Dendritic cell treated with granulocyte-macrophage colony-stimulating factor and Interleukin-4, amounts not matched to agents 40 ng/mL and 50 ng/mL, for 4 days (primary cell): ENCODE results near the gene ANKRD42.

Experiments
- H3K27ac Mint-ChIP-seq: one replicate; pipeline ENCODE4 v1.8.0; 2022; ENCODE audit warnings: mild to moderate bottlenecking, mixed read lengths
- H3K27me3 Mint-ChIP-seq: one replicate; pipeline ENCODE4 v1.8.0; 2022; ENCODE audit warnings: mild to moderate bottlenecking, mixed read lengths
- H3K36me3 Mint-ChIP-seq: one replicate; pipeline ENCODE4 v1.8.0; 2022; ENCODE audit warnings: low read depth, mixed read lengths
- H3K4me1 Mint-ChIP-seq: one replicate; pipeline ENCODE4 v1.8.0; 2022; ENCODE audit warnings: low read depth, mixed read lengths
- H3K4me3 Mint-ChIP-seq: one replicate; pipeline ENCODE4 v1.8.0; 2022; ENCODE audit warnings: mild to moderate bottlenecking, moderate library complexity, mixed read lengths
- H3K9me3 Mint-ChIP-seq: one replicate; pipeline ENCODE4 v1.8.0; 2022; ENCODE audit warnings: mixed read lengths
- intact Hi-C: fragments of 100-400 bp; cut with micrococcal nuclease; formaldehyde crosslinking; loops from one replicate; pipeline ENCODE4 v1.15.0; 2022

The ANKRD42 gene

DNA sequence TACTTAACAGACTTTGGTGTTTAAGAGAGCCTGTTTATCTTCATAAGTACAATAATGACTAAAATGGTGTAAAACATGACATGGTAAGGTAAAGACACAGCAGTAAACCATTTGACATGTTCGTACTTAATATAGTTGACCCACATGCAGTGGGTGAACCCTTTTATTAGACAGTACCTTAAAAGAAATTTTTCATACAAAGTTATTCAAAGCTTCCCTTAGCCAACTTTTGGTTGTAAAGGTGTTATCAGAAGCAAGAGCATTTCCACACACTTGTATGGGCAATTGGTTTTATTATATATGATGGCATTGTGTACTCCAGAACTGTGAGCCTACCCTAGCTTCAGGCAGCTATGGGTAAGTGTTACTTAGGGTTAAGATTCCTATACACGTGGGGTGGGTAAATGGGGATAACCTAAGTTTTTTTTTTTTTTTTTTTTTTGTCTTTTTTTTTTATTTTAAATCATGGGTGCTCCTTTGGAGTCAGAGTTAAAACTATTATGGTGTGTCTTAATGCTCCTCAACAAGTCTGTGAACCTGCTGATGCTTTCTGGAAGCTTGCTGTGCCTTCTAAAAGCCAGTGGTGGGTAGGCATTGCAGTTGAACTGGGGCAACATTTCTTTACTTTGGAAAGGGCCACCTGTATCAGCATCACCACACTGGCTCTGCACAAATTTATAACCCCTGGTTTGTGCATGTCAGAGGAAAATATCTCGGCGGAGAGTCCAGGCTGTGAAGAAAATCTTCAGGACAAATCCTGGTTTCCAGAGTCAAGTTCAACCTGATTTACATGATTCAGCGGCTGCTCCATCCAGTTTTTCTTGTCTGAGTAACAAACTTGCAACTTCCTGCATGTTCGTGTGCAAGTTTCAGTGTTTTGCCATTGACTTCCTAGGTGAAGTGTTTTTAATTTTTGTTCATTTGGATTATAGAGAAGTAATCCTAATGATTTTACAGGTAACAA, 33.3 kb upstream of the ANKRD42 start:
- H3K4me1 Mint-ChIP-seq = peaks cover 32% of the 10 kb centered on the region
- peak overlapping the region; percentile 86 for H3K4me3 Mint-ChIP-seq
- peaks cover 70% of the 10 kb centered on the region for H3K36me3 Mint-ChIP-seq

DNA sequence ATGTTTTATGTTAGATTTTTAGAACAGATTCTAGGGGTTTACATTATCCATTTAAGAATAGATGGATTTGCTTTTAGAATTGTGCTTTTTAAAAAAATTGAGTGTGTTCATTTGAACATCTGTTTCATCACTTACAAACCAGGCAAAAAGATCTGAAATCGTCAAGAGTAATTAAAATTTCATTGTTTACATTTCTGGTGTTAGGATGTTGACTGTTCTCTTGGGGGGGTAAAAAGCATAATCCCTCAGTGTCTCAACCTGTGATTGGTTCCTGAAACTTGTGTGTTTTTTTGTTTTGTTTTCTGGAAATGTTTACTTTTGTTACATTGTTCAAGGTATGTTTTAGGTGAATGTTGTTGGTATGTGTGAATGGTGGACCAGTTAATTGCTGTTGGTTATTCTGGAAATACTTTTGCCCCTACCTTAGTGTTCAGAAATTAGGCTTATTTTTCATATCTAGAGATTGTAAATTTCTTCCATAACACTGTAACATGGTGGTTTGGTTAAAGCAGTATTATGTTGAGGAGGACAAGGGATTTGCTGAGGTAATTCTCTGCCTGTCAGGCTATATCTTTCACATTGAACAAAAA, 31.8 kb upstream of the ANKRD42 start:
- no peaks in the 10 kb centered on the region for H3K9me3 Mint-ChIP-seq
- peak overlapping the region; percentile 17 for H3K4me3 Mint-ChIP-seq
- H3K4me1 Mint-ChIP-seq = peaks cover 40% of the 10 kb centered on the region
- no peaks in the 10 kb centered on the region for H3K27me3 Mint-ChIP-seq
- peaks cover 84% of the 10 kb centered on the region for H3K36me3 Mint-ChIP-seq
- no peak overlapping the region for H3K27ac Mint-ChIP-seq
- intact Hi-C loops = loop anchor here (10.0 kb wide), 1 partner anchor 123 kb away; the partner anchor contains the start of gene CCDC90B

More for the DNA sequence above, 33.3 kb upstream of the ANKRD42 start:
- Mint-ChIP-seq H3K27ac (peak overlapping the region; percentile 75), H3K9me3 (no peaks in the 10 kb centered on the region), H3K27me3 (no peaks in the 10 kb centered on the region)
- intact Hi-C loops = loop anchor here (10.0 kb wide), 1 partner anchor 125 kb away; the partner anchor contains the start of gene CCDC90B

DNA sequence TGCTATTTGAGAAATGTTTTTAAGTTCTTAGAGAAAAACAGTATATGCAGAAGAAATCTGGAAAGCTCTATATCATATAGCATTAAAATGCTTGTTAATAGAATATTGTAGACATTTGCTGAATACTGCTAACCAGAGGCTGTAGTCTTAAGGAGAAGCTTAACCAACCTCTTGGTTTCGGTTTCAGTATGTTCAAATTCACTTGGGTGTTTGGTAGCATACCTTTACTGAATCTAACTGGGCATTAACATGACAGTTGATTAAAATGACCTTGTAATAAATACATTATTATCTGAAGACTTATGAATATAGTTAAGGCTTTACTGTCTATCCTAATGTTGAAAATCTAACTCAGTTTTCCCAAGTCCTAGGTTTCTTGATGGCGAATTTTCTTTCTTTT, 31.1 kb upstream of the ANKRD42 start:
- Mint-ChIP-seq H3K27ac (no peak overlapping the region), H3K36me3 (peaks cover 84% of the 10 kb centered on the region), H3K4me1 (peaks cover 41% of the 10 kb centered on the region), H3K9me3 (no peaks in the 10 kb centered on the region), H3K27me3 (no peaks in the 10 kb centered on the region), H3K4me3 (no peak overlapping the region)
- intact Hi-C loops = loop anchor here (10.0 kb wide), 1 partner anchor 122 kb away; the partner anchor contains the start of gene CCDC90B

DNA sequence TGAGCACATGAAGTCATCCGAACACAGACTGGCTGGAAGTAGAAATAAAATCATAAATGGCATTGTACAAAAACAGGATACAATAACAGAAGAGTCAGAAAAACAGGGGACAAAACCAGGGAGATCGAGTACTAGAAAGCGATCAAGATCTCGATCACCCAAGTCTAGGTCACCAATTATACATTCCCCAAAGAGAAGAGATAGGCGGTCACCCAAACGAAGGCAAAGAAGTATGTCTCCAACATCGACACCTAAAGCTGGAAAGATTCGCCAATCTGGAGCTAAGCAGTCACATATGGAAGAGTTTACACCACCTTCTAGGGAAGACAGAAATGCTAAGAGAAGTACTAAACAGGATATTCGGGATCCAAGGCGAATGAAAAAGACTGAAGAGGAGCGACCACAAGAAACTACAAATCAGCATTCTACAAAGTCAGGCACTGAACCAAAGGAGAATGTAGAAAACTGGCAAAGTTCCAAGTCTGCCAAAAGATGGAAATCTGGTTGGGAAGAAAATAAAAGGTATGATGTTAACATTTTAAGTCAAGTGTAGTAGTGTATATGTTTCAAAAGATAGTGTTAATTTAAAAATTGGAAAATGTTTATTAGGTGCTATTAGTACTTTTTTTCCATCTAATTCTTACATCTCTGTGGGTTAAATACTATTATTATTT, 27.2 kb upstream of the ANKRD42 start:
- Mint-ChIP-seq H3K27me3 (no peaks in the 10 kb centered on the region), H3K9me3 (no peaks in the 10 kb centered on the region), H3K27ac (no peak overlapping the region), H3K4me1 (peaks cover 59% of the 10 kb centered on the region), H3K4me3 (no peak overlapping the region), H3K36me3 (peaks cover 84% of the 10 kb centered on the region)
- intact Hi-C loops = loop anchor here (10.0 kb wide), 1 partner anchor 118 kb away; the partner anchor contains the start of gene CCDC90B

DNA sequence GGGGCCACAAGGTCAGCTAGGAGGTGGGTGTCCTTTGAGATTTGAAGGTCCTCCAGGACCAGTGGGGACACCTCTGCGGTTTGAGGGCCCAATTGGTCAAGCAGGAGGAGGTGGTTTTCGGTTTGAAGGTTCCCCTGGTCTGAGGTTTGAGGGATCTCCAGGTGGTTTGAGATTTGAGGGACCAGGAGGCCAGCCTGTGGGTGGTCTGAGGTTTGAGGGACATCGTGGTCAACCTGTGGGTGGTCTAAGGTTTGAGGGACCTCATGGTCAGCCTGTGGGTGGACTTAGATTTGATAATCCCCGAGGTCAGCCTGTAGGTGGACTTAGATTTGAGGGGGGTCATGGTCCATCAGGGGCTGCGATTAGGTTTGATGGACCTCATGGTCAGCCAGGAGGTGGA, 24.8 kb upstream of the ANKRD42 start:
- no peak overlapping the region for H3K27ac Mint-ChIP-seq
- H3K27me3 Mint-ChIP-seq = no peaks in the 10 kb centered on the region
- intact Hi-C loops = loop anchor here (10.0 kb wide), 1 partner anchor 116 kb away; the partner anchor contains the start of gene CCDC90B
- H3K9me3 Mint-ChIP-seq = no peaks in the 10 kb centered on the region
- peaks cover 65% of the 10 kb centered on the region for H3K4me1 Mint-ChIP-seq
- H3K4me3 Mint-ChIP-seq = no peak overlapping the region
- H3K36me3 Mint-ChIP-seq = peaks cover 96% of the 10 kb centered on the region

DNA sequence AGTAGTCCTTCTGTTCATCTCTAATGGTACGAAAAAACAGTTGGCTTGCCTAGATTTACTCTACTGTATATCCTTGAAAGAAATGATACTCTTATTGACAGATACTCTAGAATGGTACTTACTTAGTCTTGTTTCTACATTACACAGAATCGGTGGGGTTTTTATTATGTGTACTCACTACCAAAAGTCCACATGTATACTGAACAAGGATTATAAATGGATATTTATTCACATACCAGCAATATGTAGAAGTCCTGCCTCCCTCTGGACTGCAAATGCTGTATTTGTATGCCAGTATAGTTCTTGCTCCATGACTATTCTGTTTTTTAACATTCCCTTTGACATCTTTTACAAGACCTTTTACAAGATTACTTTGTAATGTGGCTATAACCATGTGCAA, 22.6 kb upstream of the ANKRD42 start:
- H3K4me1 Mint-ChIP-seq = peaks cover 67% of the 10 kb centered on the region
- H3K27ac Mint-ChIP-seq = no peak overlapping the region
- H3K36me3 Mint-ChIP-seq = peaks cover 91% of the 10 kb centered on the region
- no peaks in the 10 kb centered on the region for H3K9me3 Mint-ChIP-seq
- intact Hi-C loops = loop anchor here (5.0 kb wide), 1 partner anchor 264 kb away; no protein-coding TSS in a partner anchor
- H3K27me3 Mint-ChIP-seq = no peaks in the 10 kb centered on the region
- H3K4me3 Mint-ChIP-seq = peak overlapping the region; percentile 4

DNA sequence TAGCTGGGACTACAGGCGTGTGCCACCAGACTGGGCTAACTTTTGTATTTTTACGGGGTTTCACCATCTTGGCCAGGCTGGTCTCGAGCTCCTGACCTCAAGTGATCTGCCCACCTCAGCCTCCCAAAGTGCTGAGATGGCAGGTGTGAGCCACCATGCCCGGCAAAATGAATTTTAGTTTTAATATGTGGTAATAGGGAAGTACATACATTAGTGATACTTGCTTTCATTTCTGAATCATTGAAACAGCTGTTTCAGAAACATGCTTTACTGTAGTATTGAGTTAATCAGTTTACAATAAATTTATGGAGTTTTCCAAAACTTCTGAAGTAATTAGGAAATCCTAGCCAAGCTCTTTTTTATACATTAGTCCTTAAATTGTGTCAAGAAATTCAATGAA, 21.0 kb upstream of the ANKRD42 start:
- H3K9me3 Mint-ChIP-seq = no peaks in the 10 kb centered on the region
- H3K36me3 Mint-ChIP-seq = peaks cover 90% of the 10 kb centered on the region
- H3K4me1 Mint-ChIP-seq = peaks cover 58% of the 10 kb centered on the region
- intact Hi-C loops = loop anchor here (5.0 kb wide), 1 partner anchor 265 kb away; no protein-coding TSS in a partner anchor
- no peak overlapping the region for H3K4me3 Mint-ChIP-seq
- H3K27me3 Mint-ChIP-seq = no peaks in the 10 kb centered on the region
- no peak overlapping the region for H3K27ac Mint-ChIP-seq

DNA sequence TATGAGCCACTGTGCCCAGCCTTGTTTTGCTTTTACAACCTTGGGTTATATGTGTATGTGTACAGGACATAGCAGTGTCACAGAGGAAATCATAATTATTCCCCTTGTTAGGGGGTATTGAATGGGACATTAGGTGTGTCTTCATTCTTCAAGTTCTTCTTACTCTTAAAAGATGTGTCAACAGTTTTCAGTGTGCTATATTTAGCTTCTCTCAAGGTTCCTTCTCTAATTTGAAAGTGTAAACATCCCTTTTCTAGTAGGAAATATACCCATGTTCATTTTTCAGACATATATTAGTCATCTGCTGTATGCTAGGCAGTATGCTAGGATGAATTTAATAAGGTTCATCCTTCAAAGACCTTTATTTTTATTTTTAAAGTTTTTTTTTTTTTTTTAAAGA, 19.5 kb upstream of the ANKRD42 start:
- H3K36me3 Mint-ChIP-seq = peaks cover 90% of the 10 kb centered on the region
- peaks cover 46% of the 10 kb centered on the region for H3K4me1 Mint-ChIP-seq
- H3K4me3 Mint-ChIP-seq = no peak overlapping the region
- H3K27me3 Mint-ChIP-seq = no peaks in the 10 kb centered on the region
- H3K9me3 Mint-ChIP-seq = no peaks in the 10 kb centered on the region
- no peak overlapping the region for H3K27ac Mint-ChIP-seq
- intact Hi-C loops = loop anchor here (5.0 kb wide), 1 partner anchor 267 kb away; no protein-coding TSS in a partner anchor

DNA sequence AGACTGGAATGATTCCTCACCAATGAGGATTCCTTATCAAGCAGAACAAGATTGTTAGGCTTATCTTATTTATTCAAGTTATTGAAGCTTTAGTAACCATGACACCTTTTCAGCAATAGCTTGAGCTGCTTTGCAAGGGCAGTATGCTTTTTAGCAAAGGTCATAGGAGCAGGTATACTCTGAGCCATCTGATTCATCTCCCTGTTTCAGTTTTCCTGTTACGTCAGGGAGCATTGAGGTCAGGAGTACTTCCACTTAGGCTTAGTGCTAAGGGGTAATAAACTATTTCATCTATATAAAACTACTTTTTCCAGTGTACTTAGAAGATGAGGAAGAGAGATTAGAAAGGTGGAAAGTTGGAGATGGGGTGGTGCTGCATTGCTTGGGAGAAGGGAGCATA, 17.7 kb upstream of the ANKRD42 start:
- Mint-ChIP-seq H3K4me3 (no peak overlapping the region), H3K9me3 (no peaks in the 10 kb centered on the region), H3K27me3 (no peaks in the 10 kb centered on the region), H3K36me3 (peaks cover 90% of the 10 kb centered on the region), H3K4me1 (peaks cover 28% of the 10 kb centered on the region), H3K27ac (no peak overlapping the region)
- intact Hi-C loops = no loop called here

DNA sequence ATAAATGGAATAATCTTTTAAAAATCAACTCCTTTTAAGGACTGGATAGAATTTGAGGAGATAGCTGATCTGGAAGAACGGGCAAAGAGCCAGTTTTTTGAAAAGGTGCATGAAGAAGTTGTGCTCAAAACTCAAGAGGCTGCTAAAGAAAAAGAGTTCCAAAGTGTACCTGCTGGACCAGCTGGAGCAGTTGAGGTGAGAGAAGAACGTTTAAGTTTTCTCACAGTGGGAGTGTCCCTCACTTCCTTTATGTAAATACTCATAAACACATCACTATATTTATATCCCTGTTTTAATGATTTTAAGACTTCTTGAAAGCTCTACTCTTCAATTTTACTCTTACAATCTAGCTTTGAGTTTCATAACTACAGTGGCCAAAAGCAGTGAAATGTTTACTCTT, 11.7 kb upstream of the ANKRD42 start:
- H3K27ac Mint-ChIP-seq = no peak overlapping the region
- no peak overlapping the region for H3K4me3 Mint-ChIP-seq
- intact Hi-C loops = no loop called here

DNA sequence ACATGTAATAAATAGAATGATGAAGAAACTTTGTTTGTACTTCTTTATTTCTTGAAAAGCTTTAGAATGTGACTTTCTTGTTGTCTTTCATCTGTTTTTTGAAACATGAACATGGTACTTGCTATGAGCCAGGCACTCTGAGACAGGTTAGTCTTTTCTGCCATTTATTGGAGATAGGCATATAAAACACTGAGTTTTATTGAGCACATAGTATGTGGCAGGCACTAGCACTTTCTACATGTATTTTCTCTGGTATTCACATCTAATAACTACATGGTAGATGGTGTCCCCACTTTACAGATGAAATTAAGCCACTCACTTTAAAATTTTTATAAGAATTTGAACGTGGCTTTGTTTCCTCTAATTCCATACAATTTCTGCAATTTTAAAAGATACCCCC, 7.7 kb upstream of the ANKRD42 start:
- intact Hi-C loops = no loop called here
- Mint-ChIP-seq H3K27ac (no peak overlapping the region), H3K9me3 (no peaks in the 10 kb centered on the region), H3K4me1 (peaks cover 12% of the 10 kb centered on the region), H3K36me3 (peaks cover 79% of the 10 kb centered on the region), H3K4me3 (no peak overlapping the region), H3K27me3 (no peaks in the 10 kb centered on the region)

More for the DNA sequence above, 11.7 kb upstream of the ANKRD42 start:
- Mint-ChIP-seq H3K27me3 (no peaks in the 10 kb centered on the region), H3K36me3 (peaks cover 84% of the 10 kb centered on the region), H3K9me3 (no peaks in the 10 kb centered on the region), H3K4me1 (peaks cover 6% of the 10 kb centered on the region)

DNA sequence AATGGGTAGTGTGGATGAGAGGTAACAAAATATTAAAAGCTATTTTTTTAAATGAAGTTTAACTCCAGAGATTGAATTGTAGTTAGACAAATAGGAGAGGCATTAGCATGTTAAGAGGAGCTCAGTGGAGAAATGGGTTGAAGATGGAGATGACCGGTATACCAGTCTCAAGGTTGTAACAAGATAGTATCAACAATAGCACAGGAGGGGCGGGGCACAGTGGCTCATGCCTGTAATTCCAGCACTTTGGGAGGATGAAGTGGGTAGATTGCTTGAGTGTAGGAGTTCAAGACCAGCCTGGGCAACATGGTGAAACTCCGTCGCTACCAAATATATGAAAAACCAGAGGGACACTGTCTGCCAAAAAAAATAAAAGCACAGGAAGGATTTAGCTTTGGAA, 6.0 kb upstream of the ANKRD42 start:
- intact Hi-C loops = no loop called here
- Mint-ChIP-seq H3K4me3 (no peak overlapping the region), H3K4me1 (peaks cover 18% of the 10 kb centered on the region), H3K36me3 (peaks cover 84% of the 10 kb centered on the region), H3K27me3 (no peaks in the 10 kb centered on the region), H3K27ac (peak overlapping the region; percentile 11), H3K9me3 (no peaks in the 10 kb centered on the region)

DNA sequence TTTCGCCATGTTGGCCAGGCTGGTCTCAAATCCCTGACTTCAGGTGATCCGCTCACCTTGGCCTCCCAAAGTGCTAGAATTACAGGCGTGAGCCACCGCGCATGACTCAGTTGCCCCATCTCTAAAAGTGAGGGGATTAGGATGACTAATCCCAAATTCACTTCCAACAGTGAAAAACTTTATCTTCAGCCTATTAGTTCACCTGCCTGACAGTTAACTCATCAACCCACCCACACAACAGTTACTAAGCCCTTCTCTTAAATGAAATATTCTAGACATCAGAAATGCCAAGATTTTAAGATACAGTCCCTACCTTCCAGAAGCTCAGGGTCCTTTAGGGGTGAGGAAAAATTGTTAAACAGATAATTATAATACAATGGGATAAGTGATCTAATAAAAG, 2.0 kb upstream of the ANKRD42 start:
- intact Hi-C loops = loop anchor here (10.0 kb wide), 1 partner anchor 117 kb away; the partner anchor contains the start of gene RAB30
- H3K27ac Mint-ChIP-seq = no peak overlapping the region
- peaks cover 75% of the 10 kb centered on the region for H3K36me3 Mint-ChIP-seq
- H3K9me3 Mint-ChIP-seq = no peaks in the 10 kb centered on the region
- peaks cover 35% of the 10 kb centered on the region for H3K4me1 Mint-ChIP-seq
- H3K27me3 Mint-ChIP-seq = no peaks in the 10 kb centered on the region
- H3K4me3 Mint-ChIP-seq = no peak overlapping the region
